SK-N-SH (cell line): ENCODE results near the gene EN1. TPM values are rescaled to one million over a fixed set of nuclear protein-coding genes. Genes with fewer than 3 reads are reported as not detected.
A peak's percentile ranks its signal among the peaks of the same experiment; 100 is the strongest.

Experiments
- CTCF ChIA-PET: fragments of 300-600, 350-600 bp; formaldehyde crosslinking; extraction: SDS; loops from one replicate; lab custom pipeline; 2021; lab: Yijun Ruan, JAX
- POLR2A ChIA-PET: fragments of 350-600 bp; sonication (Branson Sonifier 250); formaldehyde crosslinking; extraction: SDS; loops from one replicate; lab custom pipeline; 2020; ENCODE audit warnings: antibody characterized with exemption, inconsistent platforms; lab: Yijun Ruan, JAX
- DNase-seq: peaks from one replicate; pipeline ENCODE4 v3.0.0; 2012
- H2AFZ ChIP-seq: fragments of 200-600 bp; sonication (generic); 2 replicates; pipeline ENCODE4 v1.8.1; 2016; ENCODE audit warnings: antibody characterized with exemption, mild to moderate bottlenecking, low read depth
- H3F3A ChIP-seq: fragments of 200-600 bp; sonication (generic); replicated peaks from 2 replicates; pipeline ENCODE3; 2016; ENCODE audit warnings: antibody characterized with exemption, mild to moderate bottlenecking; ENCODE audit not compliant: insufficient read depth
- H3K27ac ChIP-seq, 2 experiments: fragments of 200-500 bp in 1 of 2; fragments of 200-600 bp in 1 of 2; sonication (Bioruptor generic) in 1 of 2; sonication (generic), shearing (Covaris generic) in 1 of 2; 2 replicates each; pipeline versions ENCODE4 v1.5.1 to v1.6.1; 2014 to 2016; ENCODE audit warnings: low read depth in 2 of 2, inconsistent platforms in 1 of 2, low read length in 1 of 2, mild to moderate bottlenecking in 1 of 2, mixed read lengths in 1 of 2
- H3K27me3 ChIP-seq: fragments of 200-600 bp; sonication (generic), shearing (Covaris generic); 2 replicates; pipeline ENCODE4 v1.6.1; 2016; ENCODE audit warnings: mixed run types; ENCODE audit not compliant: insufficient read depth
- H3K36me3 ChIP-seq, 2 experiments: fragments of 200-500 bp in 1 of 2; fragments of 200-600 bp in 1 of 2; sonication (Bioruptor generic) in 1 of 2; sonication (generic) in 1 of 2; replicated peaks in 1 of 2; 2 replicates each; pipeline versions ENCODE3 to v1.5.1; 2014 to 2016; ENCODE audit warnings: low read length in 1 of 2, mild to moderate bottlenecking in 1 of 2; ENCODE audit not compliant: insufficient read depth in 2 of 2, control insufficient read depth in 1 of 2
- H3K4me1 ChIP-seq, 2 experiments: fragments of 200-500 bp in 1 of 2; fragments of 200-600 bp in 1 of 2; sonication (Bioruptor generic) in 1 of 2; sonication (generic), shearing (Covaris generic) in 1 of 2; 2 replicates each; pipeline versions ENCODE4 v1.5.1 to v1.6.1; 2014 to 2016; ENCODE audit warnings: low read depth in 1 of 2, low read length in 1 of 2, mixed run types in 1 of 2; ENCODE audit not compliant: insufficient read depth in 2 of 2, control insufficient read depth in 1 of 2
- H3K4me2 ChIP-seq: fragments of 200-600 bp; sonication (generic), shearing (Covaris generic); 2 replicates; pipeline ENCODE4 v1.6.1; 2017; ENCODE audit warnings: mixed run types
- H3K4me3 ChIP-seq, 2 experiments: fragments of 200-500 bp in 1 of 2; fragments of 200-600 bp in 1 of 2; sonication (Bioruptor generic) in 1 of 2; sonication (generic), shearing (Covaris generic) in 1 of 2; 2 replicates each; pipeline versions ENCODE4 v1.5.1 to v1.8.1; 2014 to 2016; ENCODE audit warnings: low read depth in 2 of 2, inconsistent platforms in 1 of 2, low read length in 1 of 2, mild to moderate bottlenecking in 1 of 2, mixed read lengths in 1 of 2, moderate library complexity in 1 of 2
- H3K79me2 ChIP-seq: fragments of 200-600 bp; sonication (generic); 2 replicates; pipeline ENCODE4 v1.8.1; 2017; ENCODE audit warnings: mild to moderate bottlenecking; ENCODE audit not compliant: insufficient read depth
- H3K9ac ChIP-seq: fragments of 200-600 bp; sonication (generic); 2 replicates; pipeline ENCODE4 v1.6.1; 2017; ENCODE audit warnings: mixed run types
- H3K9me2 ChIP-seq: fragments of 200-600 bp; sonication (generic); 2 replicates; pipeline ENCODE4 v1.6.1; 2017; ENCODE audit warnings: mixed run types
- H3K9me3 ChIP-seq: fragments of 200-600 bp; sonication (generic); 2 replicates; pipeline ENCODE4 v1.6.1; 2017; ENCODE audit warnings: mixed run types, mild to moderate bottlenecking, moderate library complexity
- H4K20me1 ChIP-seq: fragments of 200-600 bp; sonication (generic); 2 replicates; pipeline ENCODE4 v1.6.1; 2017; ENCODE audit warnings: mild to moderate bottlenecking, mixed run types; ENCODE audit not compliant: insufficient read depth
- EZH2phosphoT487 ChIP-seq: fragments of 200-600 bp; sonication (generic); IDR thresholded peaks from 2 replicates; pipeline ENCODE4 v1.6.1; 2017; ENCODE audit warnings: low read depth, mixed run types, mild to moderate bottlenecking, antibody characterized with exemption, moderate library complexity, borderline replicate concordance
- FOXJ3 ChIP-seq: sonication (generic); formaldehyde crosslinking; IDR thresholded peaks from 2 replicates; pipeline ENCODE4 v1.5.1; 2020; ENCODE audit warnings: mild to moderate bottlenecking, missing genetic modification reagents
- FOXM1 ChIP-seq: IDR thresholded peaks from 2 replicates; pipeline ENCODE4 v1.4.0; 2012; ENCODE audit warnings: low read depth, mild to moderate bottlenecking
- GABPA ChIP-seq: IDR thresholded peaks from 2 replicates; pipeline ENCODE4 v1.4.0; 2012; ENCODE audit warnings: low read depth, mild to moderate bottlenecking
- GATA2 ChIP-seq: sonication (generic); formaldehyde crosslinking; IDR thresholded peaks from 2 replicates; pipeline ENCODE4 v1.5.0; 2020; ENCODE audit warnings: mild to moderate bottlenecking, missing genetic modification reagents
- USF2 ChIP-seq: fragments of 150-350 bp; IDR thresholded peaks from 2 replicates; pipeline ENCODE4 v1.6.1; 2017; ENCODE audit warnings: antibody characterized with exemption, low read length, low read depth, borderline replicate concordance
- YY1 ChIP-seq: IDR thresholded peaks from 2 replicates; pipeline ENCODE4 v1.4.0; 2012; ENCODE audit warnings: low read depth, mild to moderate bottlenecking
- ZBTB33 ChIP-seq: IDR thresholded peaks from 2 replicates; pipeline ENCODE4 v1.4.0; 2012; ENCODE audit warnings: low read depth, borderline replicate concordance
- WGBS: methylation state at CpG from one replicate; pipeline ENCODE4 v1.1.6; 2017; ENCODE audit warnings: low lambda C conversion rate; 5-methylcytosine and 5-hydroxymethylcytosine counted together
- polyA plus RNA-seq, 3 experiments: library from polyadenylated mRNA; depleted of rRNA; stranded (reverse); fragments of >200 nt; gene quantifications; 2 replicates each; pipeline ENCODE4 v1.2.3, GENCODE V29; 2012

The EN1 gene
- polyA plus RNA-seq, 1 of the 3 experiments (the other 2 are of a cell fraction) = not detected

GRCh38 chr2:118846442-118846952 is 951 bp downstream of the EN1 start:
- no peaks in the 10 kb centered on the region for H3K9me3 ChIP-seq
- no peak overlapping the region for H3K9ac ChIP-seq
- peak; percentile 51 for DNase-seq
- no peak for TF ChIP-seq GABPA
- no peak for TF ChIP-seq GATA2 (CRISPR knock-in tag)
- H3F3A ChIP-seq = peaks cover 2% of the 10 kb centered on the region
- 0 out of 2 replicates have a peak, but pooled peaks cover 2% of the 10 kb centered on the region for H4K20me1 ChIP-seq
- peaks cover 91% of the 10 kb centered on the region for H3K27me3 ChIP-seq
- no peak overlapping the region; the same call in 1 of the 2 replicates for H3K4me2 ChIP-seq
- WGBS = 0% methylated on average over 7 of the region's 63 CpGs
- no peak overlapping the region for H3K27ac ChIP-seq
- peaks cover 0 to 4% of the 10 kb centered on the region in 2 experiments; a peak in 2 of 4 replicates for H3K4me1 ChIP-seq
- no peak overlapping the region for H3K4me3 ChIP-seq
- H3K36me3 ChIP-seq = no peaks in the 10 kb centered on the region
- H2AFZ ChIP-seq = no peak overlapping the region
- no peaks in the 10 kb centered on the region for H3K9me2 ChIP-seq
- no peaks in the 10 kb centered on the region for H3K79me2 ChIP-seq
- ChIA-PET POLR2A (no interaction called here), CTCF (interaction anchor here (1.1 to 4.2 kb wide), 5 partner anchors 9 to 624 kb away, joined by 3 to 23 read pairs (median 6); no protein-coding TSS in a partner anchor)

GRCh38 chr2:118845522-118846441 is 1.7 kb downstream of the EN1 start:
- Histone ChIP-seq H3F3A (peaks cover 2% of the 10 kb centered on the region), H3K4me3 (no peak overlapping the region), H3K27ac (no peak overlapping the region), H3K36me3 (no peaks in the 10 kb centered on the region), H4K20me1 (0 out of 2 replicates have a peak, but pooled peaks cover 2% of the 10 kb centered on the region), H3K27me3 (peaks cover 91% of the 10 kb centered on the region), H3K79me2 (no peaks in the 10 kb centered on the region), H3K9ac (no peak overlapping the region), H3K9me3 (no peaks in the 10 kb centered on the region), H2AFZ (no peak overlapping the region), H3K4me2 (no peak overlapping the region), H3K9me2 (no peaks in the 10 kb centered on the region), H3K4me1 (peaks cover 0 to 4% of the 10 kb centered on the region in 2 experiments; a peak in 2 of 4 replicates)
- 18% methylated on average over 30 of the region's 47 CpGs for WGBS
- TF ChIP-seq YY1 = no peak
- TF ChIP-seq EZH2phosphoT487 = peak; percentile 75; the same call in 1 of the 2 replicates
- no peak for TF ChIP-seq FOXM1
- no peak for TF ChIP-seq FOXJ3 (CRISPR knock-in tag)
- CTCF ChIA-PET = interaction anchor here (0.8 to 4.2 kb wide), 8 partner anchors 8 to 814 kb away, joined by 3 to 23 read pairs (median 4); no protein-coding TSS in a partner anchor
- peak; percentile 37 for DNase-seq
- POLR2A ChIA-PET = no interaction called here

- peak; percentile 47 for DNase-seq
- H4K20me1 ChIP-seq = 0 out of 2 replicates have a peak, but pooled peaks cover 2% of the 10 kb centered on the region
- ChIA-PET POLR2A (no interaction called here), CTCF (interaction anchor here (0.8 to 4.2 kb wide), 8 partner anchors 9 to 813 kb away, joined by 3 to 23 read pairs (median 4); no protein-coding TSS in a partner anchor)
- no peaks in the 10 kb centered on the region for H3K79me2 ChIP-seq
- no peak for TF ChIP-seq ZBTB33
- TF ChIP-seq USF2 = no peak
- no peak for TF ChIP-seq GABPA
- peak; percentile 15; the same call in 1 of the 2 replicates for TF ChIP-seq EZH2phosphoT487
- no peaks in the 10 kb centered on the region for H3K36me3 ChIP-seq
- H3K4me2 ChIP-seq = no peak overlapping the region
- H3K4me3 ChIP-seq = no peak overlapping the region
- no peak overlapping the region for H3K9ac ChIP-seq
- H2AFZ ChIP-seq = no peak overlapping the region
- peaks cover 0 to 4% of the 10 kb centered on the region in 2 experiments; a peak in 2 of 4 replicates for H3K4me1 ChIP-seq
- H3K9me3 ChIP-seq = no peaks in the 10 kb centered on the region
- H3F3A ChIP-seq = peaks cover 2% of the 10 kb centered on the region
- 13% methylated on average over 23 of the region's 43 CpGs for WGBS
- peaks cover 91% of the 10 kb centered on the region for H3K27me3 ChIP-seq
- no peaks in the 10 kb centered on the region for H3K9me2 ChIP-seq
- H3K27ac ChIP-seq = no peak overlapping the region
Measured at GRCh38 chr2:118845005-118845521, 2.4 kb downstream of the EN1 start.
